GM19351 (cell line): ENCODE data around the gene B4GALT4.
"Not testable (repeated sequence)": the region's sequence is repeated elsewhere in the genome, so short reads cannot be mapped to it uniquely, and the experiment has no call there.

Source experiments
- ATAC-seq: cut with Tn5 transposase; IDR thresholded peaks from one replicate; pipeline ENCODE4 v1.9.1; 2021; ENCODE audit warnings: mild to moderate bottlenecking, moderate library complexity; ENCODE audit not compliant: unreplicated experiment

The B4GALT4 gene

GRCh38 chr3:119240591-119241434, at the start of gene B4GALT4:
Gene B4GALT4 (minus strand): TSS chr3:119240878. CDS start chr3:119230099, 10,779 bp downstream.
- peak; percentile 80 for ATAC-seq

GRCh38 chr3:119289404-119289770, 48.7 kb upstream of the B4GALT4 start:
- no peak for ATAC-seq

GRCh38 chr3:119288669-119289403, 48.2 kb upstream of the B4GALT4 start:
- no peak for ATAC-seq

GRCh38 chr3:119279584-119280243, 39.0 kb upstream of the B4GALT4 start:
- ATAC-seq, result no peak

GRCh38 chr3:119279101-119279554, 38.5 kb upstream of the B4GALT4 start:
- ATAC-seq, result no peak

GRCh38 chr3:119276680-119277079, 36.0 kb upstream of the B4GALT4 start:
- ATAC-seq, result no peak

GRCh38 chr3:119270212-119270611, 29.5 kb upstream of the B4GALT4 start:
- not testable (repeated sequence) for ATAC-seq

GRCh38 chr3:119261055-119261454, 20.4 kb upstream of the B4GALT4 start:
- no peak for ATAC-seq

- ATAC-seq, result no peak
These were observed 19.1 kb upstream of the B4GALT4 start for GRCh38 chr3:119259821-119260220.

- peak; percentile 79 for ATAC-seq
These were observed 18.2 kb upstream of the B4GALT4 start for GRCh38 chr3:119258915-119259314.

- ATAC-seq, result peak; percentile 85
These were observed 17.2 kb upstream of the B4GALT4 start for GRCh38 chr3:119257654-119258410.

- ATAC-seq, result no peak
These were observed 16.4 kb upstream of the B4GALT4 start for GRCh38 chr3:119257111-119257510.

- no peak for ATAC-seq
These were observed 14.5 kb upstream of the B4GALT4 start for GRCh38 chr3:119255214-119255613.

GRCh38 chr3:119245778-119246177, 5.1 kb upstream of the B4GALT4 start:
- no peak for ATAC-seq

GRCh38 chr3:119243712-119244111, 3.0 kb upstream of the B4GALT4 start:
- no peak for ATAC-seq

GRCh38 chr3:119243058-119243529, 2.4 kb upstream of the B4GALT4 start:
- ATAC-seq, result not testable (repeated sequence)

GRCh38 chr3:119242387-119243057, 1.8 kb upstream of the B4GALT4 start:
- not testable (repeated sequence) for ATAC-seq

- ATAC-seq, result peak; percentile 15
These were observed 532 bp downstream of the B4GALT4 start for GRCh38 chr3:119240101-119240590.

- ATAC-seq, result no peak
These were observed 1.4 kb downstream of the B4GALT4 start for GRCh38 chr3:119239206-119239820.
